K562 (cell line): Measurements from ENCODE around the gene HES3. TPM values are rescaled to one million over a fixed set of nuclear protein-coding genes. Genes with fewer than 3 reads are reported as not detected.

Source experiments
- CC2D1A ChIP-seq: fragments of 450-650 bp; IDR thresholded peaks from 2 replicates; pipeline ENCODE4 v1.6.1; 2017; ENCODE audit warnings: mild to moderate bottlenecking
- FOXA3 ChIP-seq, 2 experiments: fragments of 450-650 bp in 1 of 2; sonication (generic) in 1 of 2; formaldehyde crosslinking; IDR thresholded peaks in 1 of 2; conservative IDR thresholded peaks in 1 of 2; 2 replicates each; pipeline versions ENCODE4 v1.4.0 to v1.8.0; 2020 to 2022; ENCODE audit warnings: mild to moderate bottlenecking in 2 of 2, missing genetic modification reagents in 1 of 2
- MGA ChIP-seq: fragments of 450-650 bp; IDR thresholded peaks from 2 replicates; pipeline ENCODE4 v1.6.1; 2016; ENCODE audit warnings: mild to moderate bottlenecking, moderate library complexity
- MYBL2 ChIP-seq, 2 experiments: fragments of 450-650 bp in 1 of 2; sonication (generic) in 1 of 2; formaldehyde crosslinking in 1 of 2; IDR thresholded peaks; 2 replicates each; pipeline versions ENCODE4 v1.6.1 to v1.8.1; 2017 to 2022; ENCODE audit warnings: borderline replicate concordance in 1 of 2, inconsistent platforms in 1 of 2, low read depth in 1 of 2, mild to moderate bottlenecking in 1 of 2, missing genetic modification reagents in 1 of 2, moderate library complexity in 1 of 2
- SAFB ChIP-seq: fragments of 200-400 bp; formaldehyde crosslinking; IDR thresholded peaks from 2 replicates; pipeline ENCODE4 v1.6.1; 2017; ENCODE audit warnings: low read depth, low read length, borderline replicate concordance
- ZNF583 ChIP-seq: fragments of 250-450 bp; sonication (Bioruptor Pico); IDR thresholded peaks from 2 replicates; pipeline ENCODE4 v1.4.0; 2020
- polyA plus RNA-seq, 8 experiments: library from polyadenylated mRNA; depleted of rRNA in 4 of 8; stranded (reverse) in 5 of 8; unstranded in 3 of 8; fragments of >200 nt; fragmentation: Nextera tagmentation in 2 of 8; fragmentation: Illumina TruSeq in 1 of 8; extraction: Ambion mirVana in 2 of 8; extraction: Trizol in 1 of 8; gene quantifications; 2 replicates each; pipeline versions ENCODE4 v1.2.1 to v1.2.3, GENCODE V29; 2011 to 2014; ENCODE audit warnings: inconsistent platforms in 1 of 8, missing spikeins in 1 of 8
- total RNA-seq, 7 experiments: library from RNA; depleted of rRNA in 6 of 7; stranded (reverse); fragments of >200 nt in 6 of 7; fragmentation: Illumina TruSeq in 2 of 7; extraction: Trizol in 2 of 7; gene quantifications; 2 replicates each; pipeline versions ENCODE4 v1.2.1 to v1.2.3, GENCODE V29; 2011 to 2021; ENCODE audit warnings: low replicate concordance in 1 of 7
- TF ChIP-seq, protein P1 (sequence below): sonication (generic); formaldehyde crosslinking; IDR thresholded peaks from 2 replicates; pipeline ENCODE4 v1.8.0; 2022; ENCODE audit warnings: mild to moderate bottlenecking, missing genetic modification reagents

HES3 gene
- total and polyA plus RNA-seq, 9 of the 15 experiments (the other 6 are each of a cell fraction or from before 2014, with no cell fraction given): not detected

DNA sequence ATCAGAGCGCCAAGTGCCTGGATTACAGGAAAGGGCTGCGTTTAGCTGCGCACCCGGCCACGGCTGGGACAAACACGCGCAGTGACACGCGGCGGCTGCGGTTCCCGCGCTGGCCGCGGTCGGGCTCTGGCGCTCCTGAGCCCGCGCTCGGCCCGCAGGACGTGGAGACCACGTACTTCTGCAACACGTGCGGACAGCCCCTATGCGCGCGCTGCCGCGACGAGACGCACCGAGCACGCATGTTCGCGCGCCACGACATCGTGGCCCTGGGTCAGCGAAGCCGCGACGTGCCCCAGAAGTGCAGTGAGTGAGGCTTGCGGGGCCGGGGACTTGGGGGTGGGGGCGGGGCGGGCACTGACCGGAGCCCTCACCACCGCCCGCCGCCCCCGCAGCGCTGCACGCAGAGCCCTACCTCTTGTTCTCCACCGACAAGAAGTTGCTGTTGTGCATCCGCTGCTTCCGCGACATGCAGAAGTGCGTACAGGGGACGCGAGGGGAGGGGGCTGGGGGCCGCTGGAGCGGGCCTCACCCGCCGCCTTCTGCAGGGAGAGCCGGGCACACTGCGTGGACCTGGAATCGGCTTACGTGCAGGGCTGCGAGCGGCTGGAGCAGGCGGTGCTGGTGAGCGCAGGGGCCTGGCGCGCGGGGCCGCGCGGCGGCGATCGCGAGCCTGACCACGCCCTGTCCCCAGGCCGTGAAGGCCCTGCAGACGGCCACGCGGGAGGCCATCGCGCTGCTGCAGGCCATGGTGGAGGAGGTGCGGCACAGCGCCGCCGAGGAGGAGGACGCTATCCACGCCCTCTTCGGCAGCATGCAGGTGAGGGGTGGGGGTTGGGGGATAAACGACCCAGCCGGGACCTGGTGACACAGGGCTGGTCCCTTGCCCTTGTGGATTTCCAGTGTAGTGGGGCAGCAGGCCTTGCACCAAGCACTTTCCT is 35.0 kb upstream of the HES3 start (continued):
- peak; percentile 93 for TF ChIP-seq MGA
- TF ChIP-seq SAFB: peak; percentile 97
- TF ChIP-seq ZNF583 (CRISPR knock-in tag): 0 out of 2 replicates have a peak, but pooled peaks have one; percentile 34
- TF ChIP-seq MYBL2 (IDR thresholded peaks at IDR 0.05; ENCODE audit: low read depth): no peak
- TF ChIP-seq MYBL2 (CRISPR knock-in tag; IDR thresholded peaks at IDR 0.05; ENCODE audit: borderline replicate concordance): 0 out of 2 replicates have a peak, but pooled peaks have one; percentile 19
- no peak for TF ChIP-seq CC2D1A
- TF ChIP-seq, protein P1, sequence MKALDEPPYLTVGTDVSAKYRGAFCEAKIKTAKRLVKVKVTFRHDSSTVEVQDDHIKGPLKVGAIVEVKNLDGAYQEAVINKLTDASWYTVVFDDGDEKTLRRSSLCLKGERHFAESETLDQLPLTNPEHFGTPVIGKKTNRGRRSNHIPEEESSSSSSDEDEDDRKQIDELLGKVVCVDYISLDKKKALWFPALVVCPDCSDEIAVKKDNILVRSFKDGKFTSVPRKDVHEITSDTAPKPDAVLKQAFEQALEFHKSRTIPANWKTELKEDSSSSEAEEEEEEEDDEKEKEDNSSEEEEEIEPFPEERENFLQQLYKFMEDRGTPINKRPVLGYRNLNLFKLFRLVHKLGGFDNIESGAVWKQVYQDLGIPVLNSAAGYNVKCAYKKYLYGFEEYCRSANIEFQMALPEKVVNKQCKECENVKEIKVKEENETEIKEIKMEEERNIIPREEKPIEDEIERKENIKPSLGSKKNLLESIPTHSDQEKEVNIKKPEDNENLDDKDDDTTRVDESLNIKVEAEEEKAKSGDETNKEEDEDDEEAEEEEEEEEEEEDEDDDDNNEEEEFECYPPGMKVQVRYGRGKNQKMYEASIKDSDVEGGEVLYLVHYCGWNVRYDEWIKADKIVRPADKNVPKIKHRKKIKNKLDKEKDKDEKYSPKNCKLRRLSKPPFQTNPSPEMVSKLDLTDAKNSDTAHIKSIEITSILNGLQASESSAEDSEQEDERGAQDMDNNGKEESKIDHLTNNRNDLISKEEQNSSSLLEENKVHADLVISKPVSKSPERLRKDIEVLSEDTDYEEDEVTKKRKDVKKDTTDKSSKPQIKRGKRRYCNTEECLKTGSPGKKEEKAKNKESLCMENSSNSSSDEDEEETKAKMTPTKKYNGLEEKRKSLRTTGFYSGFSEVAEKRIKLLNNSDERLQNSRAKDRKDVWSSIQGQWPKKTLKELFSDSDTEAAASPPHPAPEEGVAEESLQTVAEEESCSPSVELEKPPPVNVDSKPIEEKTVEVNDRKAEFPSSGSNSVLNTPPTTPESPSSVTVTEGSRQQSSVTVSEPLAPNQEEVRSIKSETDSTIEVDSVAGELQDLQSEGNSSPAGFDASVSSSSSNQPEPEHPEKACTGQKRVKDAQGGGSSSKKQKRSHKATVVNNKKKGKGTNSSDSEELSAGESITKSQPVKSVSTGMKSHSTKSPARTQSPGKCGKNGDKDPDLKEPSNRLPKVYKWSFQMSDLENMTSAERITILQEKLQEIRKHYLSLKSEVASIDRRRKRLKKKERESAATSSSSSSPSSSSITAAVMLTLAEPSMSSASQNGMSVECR (CRISPR knock-in tag): peak; percentile 73
- TF ChIP-seq FOXA3 (CRISPR knock-in tag; conservative IDR thresholded peaks at IDR 0.05 in 1 of 2, IDR thresholded peaks at IDR 0.05 in 1 of 2): peak in 1 of 2 experiments; percentile 28; a peak in 2 of 4 replicates
